GM18868 (cell line): ENCODE results near the gene PRKCE.
A peak's percentile ranks its signal among the peaks of the same experiment; 100 is the strongest.

ENCODE experiments used
- ATAC-seq: cut with Tn5 transposase; IDR thresholded peaks from one replicate; pipeline ENCODE4 v1.9.1; 2021; ENCODE audit warnings: mild to moderate bottlenecking, moderate library complexity; ENCODE audit not compliant: unreplicated experiment

PRKCE gene

GRCh38 chr2:45978302-45978859, 326.9 kb downstream of the PRKCE start:
- ATAC-seq = no peak

- no peak for ATAC-seq
These were observed 327.6 kb downstream of the PRKCE start for GRCh38 chr2:45979065-45979464.

- ATAC-seq = no peak
These were observed 328.8 kb downstream of the PRKCE start for GRCh38 chr2:45980161-45980865.

- ATAC-seq = no peak
These were observed 330.0 kb downstream of the PRKCE start for GRCh38 chr2:45981384-45981930.

- ATAC-seq = no peak
These were observed 330.6 kb downstream of the PRKCE start for GRCh38 chr2:45982096-45982495.

GRCh38 chr2:45983213-45983612, 331.7 kb downstream of the PRKCE start:
- ATAC-seq = no peak

GRCh38 chr2:45984366-45984765, 332.9 kb downstream of the PRKCE start:
- no peak for ATAC-seq

GRCh38 chr2:45984896-45985473, 333.5 kb downstream of the PRKCE start:
- ATAC-seq = peak; percentile 63

GRCh38 chr2:45986509-45986908, 335.0 kb downstream of the PRKCE start:
- ATAC-seq = no peak

- no peak for ATAC-seq
These were observed 336.4 kb downstream of the PRKCE start for GRCh38 chr2:45987856-45988255.

GRCh38 chr2:45988879-45989278, 337.4 kb downstream of the PRKCE start:
- ATAC-seq = no peak

- ATAC-seq = no peak
These were observed 338.7 kb downstream of the PRKCE start for GRCh38 chr2:45990131-45990530.

- ATAC-seq = no peak
These were observed 340.7 kb downstream of the PRKCE start for GRCh38 chr2:45992021-45992740.

GRCh38 chr2:45992741-45993475, 341.4 kb downstream of the PRKCE start:
- ATAC-seq = no peak

GRCh38 chr2:45993476-45993991, 342.1 kb downstream of the PRKCE start:
- no peak for ATAC-seq

- no peak for ATAC-seq
These were observed 342.6 kb downstream of the PRKCE start for GRCh38 chr2:45994060-45994459.

GRCh38 chr2:46000660-46001059, 349.2 kb downstream of the PRKCE start:
- no peak for ATAC-seq

GRCh38 chr2:46001290-46001689, 349.8 kb downstream of the PRKCE start:
- no peak for ATAC-seq

- ATAC-seq = no peak
These were observed 350.4 kb downstream of the PRKCE start for GRCh38 chr2:46001741-46002506.

- ATAC-seq = no peak
These were observed 351.0 kb downstream of the PRKCE start for GRCh38 chr2:46002507-46002883.
